ENCODE data around the gene PTPRM. TPM values are rescaled to one million over a fixed set of nuclear protein-coding genes. Genes with fewer than 3 reads are reported as not detected.

The PTPRM gene
- total RNA-seq, 1 experiment from 2014 or later = 6.2 TPM

- Histone ChIP-seq H3K4me2 (ENCODE audit: insufficient read depth, insufficient read length, low read length) (no peak overlapping the region), H3K9me3 (ENCODE audit: control insufficient read depth, low read depth, low read length) (no peaks in the 10 kb centered on the region), H2AFZ (ENCODE audit: low read length) (no peak overlapping the region), H3K27ac (ENCODE audit: insufficient read length, low read depth, low read length) (no peak overlapping the region), H3K79me2 (ENCODE audit: insufficient read depth, low read length) (no peaks in the 10 kb centered on the region), H2BK12ac (ENCODE audit: insufficient read length, low read depth, low read length) (no peak overlapping the region), H3K79me1 (ENCODE audit: insufficient read depth, low read depth, low read length, poor library complexity, severe bottlenecking) (no peaks in the 10 kb centered on the region), H3K4me1 (ENCODE audit: insufficient read depth, low read length) (no peaks in the 10 kb centered on the region), H4K91ac (ENCODE audit: insufficient read length, low read depth, low read length) (no peak overlapping the region), H4K5ac (ENCODE audit: insufficient read length, low read depth, low read length) (no peak overlapping the region), H3K23me2 (ENCODE audit: insufficient read length, low read depth, low read length, poor library complexity, severe bottlenecking) (no peaks in the 10 kb centered on the region), H4K8ac (replicated peaks; ENCODE audit: insufficient read length, low read depth, low read length) (no peak overlapping the region), H3K9ac (ENCODE audit: extremely low read depth, insufficient read length, low read length) (no peak overlapping the region), H2BK20ac (ENCODE audit: low read depth, low read length, poor library complexity, severe bottlenecking) (no peak overlapping the region), H3T11ph (ENCODE audit: low read length) (no peak overlapping the region), H3K23ac (ENCODE audit: insufficient read length, low read depth, low read length) (no peak overlapping the region), H3K27me3 (ENCODE audit: insufficient read depth, low read length) (no peaks in the 10 kb centered on the region), H3K18ac (ENCODE audit: insufficient read length, low read depth, low read length) (no peak overlapping the region), H3K14ac (ENCODE audit: insufficient read depth, low read length) (no peak overlapping the region), H2BK120ac (ENCODE audit: low read depth, low read length, poor library complexity, severe bottlenecking) (no peak overlapping the region), H3K4ac (ENCODE audit: low read depth, low read length) (no peak overlapping the region), H2AK5ac (ENCODE audit: insufficient read length, low read length) (no peak overlapping the region), H4K20me1 (ENCODE audit: control insufficient read depth, insufficient read depth, insufficient read length) (no peaks in the 10 kb centered on the region), H3K56ac (ENCODE audit: insufficient read length, low read depth, low read length) (no peak overlapping the region), H2BK15ac (ENCODE audit: low read depth, low read length) (no peak overlapping the region), H2BK5ac (ENCODE audit: insufficient read length, low read length) (no peak overlapping the region)
- H3K36me3 Mint-ChIP-seq (ENCODE audit: insufficient read depth in 1 of 3, low read depth in 3 of 3) = no peaks in the 10 kb centered on the region
- no peak for TF ChIP-seq CTCF (conservative IDR thresholded peaks at IDR 0.05)
- H3K9me3 Mint-ChIP-seq = no peaks in the 10 kb centered on the region
- DNase-seq = no peak
- peaks cover 8 to 12% of the 10 kb centered on the region in 2 experiments for H3K4me1 Mint-ChIP-seq
- H3K27me3 Mint-ChIP-seq (ENCODE audit: low read depth) = no peaks in the 10 kb centered on the region
- no CpG with 5 or more reads among the region's 2 CpGs for WGBS (ENCODE audit: extremely low coverage, insufficient read length, low lambda C conversion rate)
- no peak overlapping the region for H3K4me3 Mint-ChIP-seq
- no peak overlapping the region for H3K27ac Mint-ChIP-seq
Observed at GRCh38 chr18:7764405-7764804, 197.3 kb downstream of the PTPRM start.
